ENCODE data around the gene ARHGAP8. TPM values are rescaled to one million over a fixed set of nuclear protein-coding genes. Genes with fewer than 3 reads are reported as not detected.
"Not testable (repeated sequence)": the region's sequence is repeated elsewhere in the genome, so short reads cannot be mapped to it uniquely, and the experiment has no call there.

ARHGAP8 gene
- total RNA-seq, 1 donor from 2014 or later, result 0.49 TPM

DNA sequence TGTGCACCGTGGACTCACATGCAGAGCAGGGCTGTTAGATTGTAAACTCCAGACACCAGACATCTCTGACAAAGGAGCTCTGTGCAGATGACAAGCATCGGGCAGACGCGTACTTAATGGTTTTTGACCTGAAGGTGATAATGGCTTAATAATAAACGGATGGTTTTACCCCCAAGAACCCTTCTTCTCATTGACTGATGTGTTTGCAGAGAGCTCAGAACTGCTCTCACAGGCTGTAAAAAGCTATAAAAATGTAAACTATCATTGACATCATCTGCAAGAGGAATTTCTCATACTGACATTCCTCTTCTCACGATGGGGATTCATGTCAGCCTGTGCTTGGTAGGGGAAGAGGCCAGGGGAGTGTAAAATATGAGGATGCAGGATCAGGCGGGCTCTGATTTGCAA lies 8.6 kb upstream of the ARHGAP8 start:
- Mint-ChIP-seq H3K4me1 (no peaks in the 10 kb centered on the region), H3K27me3 (peaks cover 22% of the 10 kb centered on the region), H3K27ac (no peak overlapping the region), H3K9me3 (no peaks in the 10 kb centered on the region), H3K4me3 (no peak overlapping the region), H3K36me3 (ENCODE audit: low read depth) (no peaks in the 10 kb centered on the region)
- DNase-seq, result no peak
- TF ChIP-seq, protein P1, sequence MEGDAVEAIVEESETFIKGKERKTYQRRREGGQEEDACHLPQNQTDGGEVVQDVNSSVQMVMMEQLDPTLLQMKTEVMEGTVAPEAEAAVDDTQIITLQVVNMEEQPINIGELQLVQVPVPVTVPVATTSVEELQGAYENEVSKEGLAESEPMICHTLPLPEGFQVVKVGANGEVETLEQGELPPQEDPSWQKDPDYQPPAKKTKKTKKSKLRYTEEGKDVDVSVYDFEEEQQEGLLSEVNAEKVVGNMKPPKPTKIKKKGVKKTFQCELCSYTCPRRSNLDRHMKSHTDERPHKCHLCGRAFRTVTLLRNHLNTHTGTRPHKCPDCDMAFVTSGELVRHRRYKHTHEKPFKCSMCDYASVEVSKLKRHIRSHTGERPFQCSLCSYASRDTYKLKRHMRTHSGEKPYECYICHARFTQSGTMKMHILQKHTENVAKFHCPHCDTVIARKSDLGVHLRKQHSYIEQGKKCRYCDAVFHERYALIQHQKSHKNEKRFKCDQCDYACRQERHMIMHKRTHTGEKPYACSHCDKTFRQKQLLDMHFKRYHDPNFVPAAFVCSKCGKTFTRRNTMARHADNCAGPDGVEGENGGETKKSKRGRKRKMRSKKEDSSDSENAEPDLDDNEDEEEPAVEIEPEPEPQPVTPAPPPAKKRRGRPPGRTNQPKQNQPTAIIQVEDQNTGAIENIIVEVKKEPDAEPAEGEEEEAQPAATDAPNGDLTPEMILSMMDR (IDR thresholded peaks at IDR 0.05), result no peak
- POLR2A ChIA-PET, result interaction anchor here (0.7 kb wide), 1 partner anchor 10 kb away, joined by 4 read pairs; no protein-coding TSS in a partner anchor
- CTCF ChIA-PET, result no interaction called here
- intact Hi-C loops (cut with micrococcal nuclease), result no loop called here
- no peak for ATAC-seq (ENCODE audit: low read depth)

GRCh38 chr22:44745853-44746789 lies 6.3 kb upstream of the ARHGAP8 start:
- CTCF ChIA-PET, result no interaction called here
- Mint-ChIP-seq H3K27me3 (peaks cover 30% of the 10 kb centered on the region), H3K36me3 (ENCODE audit: low read depth) (no peaks in the 10 kb centered on the region), H3K4me1 (no peaks in the 10 kb centered on the region), H3K4me3 (no peak overlapping the region), H3K27ac (no peak overlapping the region), H3K9me3 (peaks cover 2% of the 10 kb centered on the region)
- ATAC-seq (ENCODE audit: low read depth) (no peak), DNase-seq (no peak)
- intact Hi-C loops (cut with micrococcal nuclease), result no loop called here
- TF ChIP-seq, protein P1 (IDR thresholded peaks at IDR 0.05), result no peak
- POLR2A ChIA-PET, result no interaction called here

- POLR2A ChIA-PET, result interaction anchor here (0.7 kb wide), 1 partner anchor 19 kb away, joined by 5 read pairs; no protein-coding TSS in a partner anchor
- DNase-seq; H3K9me3 Mint-ChIP-seq; H3K36me3 Mint-ChIP-seq (ENCODE audit: low read depth); H3K27ac Mint-ChIP-seq; ATAC-seq (ENCODE audit: low read depth); intact Hi-C loops (cut with micrococcal nuclease); H3K4me3 Mint-ChIP-seq; H3K4me1 Mint-ChIP-seq; CTCF ChIA-PET: not testable (repeated sequence)
- peaks cover 37% of the 10 kb centered on the region for H3K27me3 Mint-ChIP-seq
Observed at GRCh38 chr22:44747784-44748127, 4.6 kb upstream of the ARHGAP8 start.

DNA sequence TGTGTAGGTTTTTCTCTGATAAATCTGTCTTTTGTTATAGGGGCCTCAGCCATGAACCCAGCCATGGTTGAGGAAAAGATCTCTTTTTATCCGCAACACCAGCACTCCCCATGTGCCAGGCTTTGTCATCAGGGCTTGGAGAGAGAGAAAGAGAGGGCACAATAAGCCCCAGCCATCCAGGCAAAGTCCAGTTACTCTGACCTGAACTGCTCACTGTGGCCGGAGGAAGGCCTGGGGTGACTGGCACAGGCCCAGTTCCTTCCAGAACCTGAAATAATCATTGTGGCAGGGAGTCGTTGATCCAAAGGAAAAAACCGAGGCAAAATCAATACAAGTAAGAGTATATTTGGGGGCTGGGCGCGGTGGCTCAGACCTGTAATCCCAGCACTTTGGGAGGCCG lies 3.9 kb upstream of the ARHGAP8 start:
- no peak for ATAC-seq (ENCODE audit: low read depth)
- H3K4me3 Mint-ChIP-seq, result no peak overlapping the region
- H3K9me3 Mint-ChIP-seq, result peaks cover 2% of the 10 kb centered on the region
- intact Hi-C loops (cut with micrococcal nuclease), result no loop called here
- no peaks in the 10 kb centered on the region for H3K36me3 Mint-ChIP-seq (ENCODE audit: low read depth)
- peaks cover 41% of the 10 kb centered on the region for H3K27me3 Mint-ChIP-seq
- H3K4me1 Mint-ChIP-seq, result peaks cover 4% of the 10 kb centered on the region
- TF ChIP-seq, protein P1 (IDR thresholded peaks at IDR 0.05), result no peak
- ChIA-PET CTCF (no interaction called here), POLR2A (no interaction called here)
- DNase-seq, result no peak
- no peak overlapping the region for H3K27ac Mint-ChIP-seq

- POLR2A ChIA-PET, result no interaction called here
Observed at GRCh38 chr22:44750481-44750880, 1.9 kb upstream of the ARHGAP8 start.

More at GRCh38 chr22:44750481-44750880, 1.9 kb upstream of the ARHGAP8 start:
- Mint-ChIP-seq H3K27ac (no peak overlapping the region), H3K9me3 (peaks cover 2% of the 10 kb centered on the region), H3K4me3 (no peak overlapping the region), H3K4me1 (peaks cover 4% of the 10 kb centered on the region), H3K36me3 (ENCODE audit: low read depth) (no peaks in the 10 kb centered on the region), H3K27me3 (peaks cover 54% of the 10 kb centered on the region)
- DNase-seq (no peak), ATAC-seq (ENCODE audit: low read depth) (no peak)
- intact Hi-C loops (cut with micrococcal nuclease), result no loop called here
- TF ChIP-seq, protein P1 (IDR thresholded peaks at IDR 0.05), result no peak
- CTCF ChIA-PET, result no interaction called here
